ENCODE data around the gene ADGRL1. TPM values are rescaled to one million over a fixed set of nuclear protein-coding genes. Genes with fewer than 3 reads are reported as not detected.
"Not testable (repeated sequence)": the region's sequence is repeated elsewhere in the genome, so short reads cannot be mapped to it uniquely, and the experiment has no call there.

Gene ADGRL1
- total and polyA plus RNA-seq, 4 donors: 0.14 to 1.6 (median 0.53) TPM

DNA sequence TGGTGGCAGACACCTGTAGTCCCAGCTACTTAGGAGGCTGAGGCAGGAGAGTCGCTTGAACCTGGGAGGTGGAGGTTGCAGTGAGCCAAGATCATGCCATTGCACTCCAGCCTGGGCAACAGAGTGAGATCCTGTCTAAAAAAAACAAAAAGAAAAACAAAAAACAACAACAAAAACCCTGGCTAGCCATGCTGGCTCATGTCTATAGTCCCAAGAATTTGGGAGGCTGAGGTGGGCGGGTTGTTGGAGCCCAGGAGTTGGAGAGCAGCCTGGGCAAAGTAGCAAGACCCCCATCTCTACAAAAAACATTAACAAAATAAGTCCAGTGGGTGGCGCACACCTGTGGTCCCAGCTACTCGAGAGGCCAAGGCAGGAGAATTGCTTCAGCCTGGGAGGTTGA, 27.0 kb upstream of the ADGRL1 start:
- H3K4me1 ChIP-seq (ENCODE audit: control insufficient read depth in 4 of 4, insufficient read depth in 4 of 4, low read length in 3 of 4); H3K9ac ChIP-seq (ENCODE audit: low read depth in 1 of 2, low read length in 2 of 2); H3K36me3 ChIP-seq (ENCODE audit: control insufficient read depth in 4 of 4, insufficient read depth in 3 of 4, low read depth in 1 of 4, low read length in 3 of 4); H3K27me3 ChIP-seq (ENCODE audit: control insufficient read depth in 4 of 4, insufficient read depth in 4 of 4, low read length in 3 of 4); DNase-seq (ENCODE audit: low spot score); H3K27ac ChIP-seq (ENCODE audit: low read depth in 1 of 2, low read length in 2 of 2); H3K4me3 ChIP-seq (ENCODE audit: low read depth in 1 of 3, low read length in 3 of 3); H3K9me3 ChIP-seq (ENCODE audit: control insufficient read depth in 4 of 4, low read length in 3 of 4): not testable (repeated sequence)
- WGBS: 89% methylated on average over 4 of the region's 4 CpGs

DNA sequence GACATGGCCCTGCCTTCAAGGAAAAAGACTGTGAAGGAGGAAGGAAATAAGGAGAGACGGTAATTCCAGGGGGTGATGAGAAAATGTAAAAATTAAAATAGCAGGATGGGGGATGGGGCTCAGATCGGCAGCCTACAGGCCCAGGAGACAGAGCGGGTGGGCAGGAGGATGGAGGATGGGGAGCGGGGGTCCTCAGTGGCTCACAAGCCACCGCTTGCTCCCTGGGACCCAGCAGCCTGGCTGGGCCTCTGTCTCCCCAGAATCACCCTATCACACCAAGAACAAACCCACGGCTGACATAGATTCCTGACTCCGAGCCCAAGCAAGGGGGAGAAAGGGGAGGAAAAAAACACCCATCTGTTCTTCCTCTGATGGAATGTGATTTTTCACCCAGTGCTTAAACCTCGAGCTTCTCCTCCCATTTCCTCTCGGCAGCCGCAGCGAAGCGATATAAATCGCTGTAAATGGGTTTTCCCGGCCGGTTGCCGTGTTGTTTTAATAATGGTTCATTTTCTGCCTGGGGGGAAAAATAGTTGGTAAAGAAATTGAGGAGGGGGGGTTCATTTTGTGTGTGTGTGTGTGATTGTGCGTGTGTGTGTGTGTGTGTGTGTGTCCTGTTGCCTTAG, 22.6 kb upstream of the ADGRL1 start:
- H3K27me3 ChIP-seq (ENCODE audit: control insufficient read depth in 4 of 4, insufficient read depth in 4 of 4, low read length in 3 of 4); DNase-seq (ENCODE audit: low spot score); H3K4me1 ChIP-seq (ENCODE audit: control insufficient read depth in 4 of 4, insufficient read depth in 4 of 4, low read length in 3 of 4); H3K9ac ChIP-seq (ENCODE audit: low read depth in 1 of 2, low read length in 2 of 2); H3K36me3 ChIP-seq (ENCODE audit: control insufficient read depth in 4 of 4, insufficient read depth in 3 of 4, low read depth in 1 of 4, low read length in 3 of 4); H3K4me3 ChIP-seq (ENCODE audit: low read depth in 1 of 3, low read length in 3 of 3); H3K9me3 ChIP-seq (ENCODE audit: control insufficient read depth in 4 of 4, low read length in 3 of 4); H3K27ac ChIP-seq (ENCODE audit: low read depth in 1 of 2, low read length in 2 of 2): not testable (repeated sequence)
- WGBS: 52% methylated on average over 15 of the region's 17 CpGs

DNA sequence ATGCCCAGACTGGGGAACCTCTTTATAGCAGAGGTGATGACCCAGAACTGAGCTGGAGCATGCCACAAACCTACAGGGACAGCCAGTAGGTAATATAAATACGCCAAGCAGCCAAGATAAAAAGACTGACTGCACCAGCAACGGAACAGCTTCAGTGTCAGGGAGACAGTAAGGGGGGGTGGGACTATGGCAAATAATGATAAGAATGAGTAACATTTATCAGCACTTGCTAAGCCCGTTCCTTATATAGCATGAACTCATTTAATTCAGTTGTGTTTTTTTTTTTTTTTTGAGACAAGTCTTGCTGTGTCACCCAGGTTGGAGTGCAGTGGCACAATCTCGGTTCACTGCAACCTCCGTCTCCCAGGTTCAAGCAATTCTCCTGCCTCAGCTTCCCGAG, 20.5 kb upstream of the ADGRL1 start:
- not testable (repeated sequence) for H3K4me3 ChIP-seq (ENCODE audit: low read depth in 1 of 3, low read length in 3 of 3); DNase-seq (ENCODE audit: low spot score); H3K27ac ChIP-seq (ENCODE audit: low read depth in 1 of 2, low read length in 2 of 2); H3K4me1 ChIP-seq (ENCODE audit: control insufficient read depth in 4 of 4, insufficient read depth in 4 of 4, low read length in 3 of 4); H3K27me3 ChIP-seq (ENCODE audit: control insufficient read depth in 4 of 4, insufficient read depth in 4 of 4, low read length in 3 of 4); H3K36me3 ChIP-seq (ENCODE audit: control insufficient read depth in 4 of 4, insufficient read depth in 3 of 4, low read depth in 1 of 4, low read length in 3 of 4); H3K9ac ChIP-seq (ENCODE audit: low read depth in 1 of 2, low read length in 2 of 2); H3K9me3 ChIP-seq (ENCODE audit: control insufficient read depth in 4 of 4, low read length in 3 of 4)
- WGBS: 84% methylated on average over 6 of the region's 6 CpGs

DNA sequence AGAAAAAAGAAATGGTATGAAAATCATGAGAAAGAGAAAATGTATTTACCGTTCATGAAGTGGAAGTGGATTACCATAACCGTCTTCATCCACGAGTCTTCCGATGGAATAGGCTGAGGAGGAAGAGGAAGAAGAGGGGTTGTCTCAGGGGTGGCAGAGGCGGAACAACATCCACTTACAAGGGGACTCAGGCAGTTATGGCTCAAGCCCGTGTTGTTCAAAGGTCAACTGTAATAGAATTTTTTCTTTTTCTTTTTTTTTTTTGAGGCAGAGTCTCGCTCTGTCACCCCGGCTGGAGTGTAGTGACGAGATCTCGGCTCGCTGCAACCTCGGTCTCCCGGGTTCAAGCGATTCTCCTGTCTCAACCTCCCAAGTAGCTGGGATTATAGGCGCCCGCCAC, 16.9 kb upstream of the ADGRL1 start:
- no peaks in the 10 kb centered on the region for H3K9me3 ChIP-seq (ENCODE audit: control insufficient read depth in 4 of 4, low read length in 3 of 4)
- 83% methylated on average over 16 of the region's 16 CpGs for WGBS
- peaks cover 0 to 3% (median 0%) of the 10 kb centered on the region in 4 donors for H3K4me1 ChIP-seq (ENCODE audit: control insufficient read depth in 4 of 4, insufficient read depth in 4 of 4, low read length in 3 of 4)
- no peak for DNase-seq (ENCODE audit: low spot score)
- H3K27ac ChIP-seq (ENCODE audit: low read depth in 1 of 2, low read length in 2 of 2): no peak overlapping the region
- no peak for TF ChIP-seq EGR1 (IDR thresholded peaks at IDR 0.05; ENCODE audit: low read depth in 2 of 2)
- TF ChIP-seq, protein P1, sequence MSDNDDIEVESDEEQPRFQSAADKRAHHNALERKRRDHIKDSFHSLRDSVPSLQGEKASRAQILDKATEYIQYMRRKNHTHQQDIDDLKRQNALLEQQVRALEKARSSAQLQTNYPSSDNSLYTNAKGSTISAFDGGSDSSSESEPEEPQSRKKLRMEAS (IDR thresholded peaks at IDR 0.05): no peak
- TF ChIP-seq FOXA1 (IDR thresholded peaks at IDR 0.05): no peak
- no peak for TF ChIP-seq YY1 (IDR thresholded peaks at IDR 0.05)
- no peak for TF ChIP-seq NR2F2 (IDR thresholded peaks at IDR 0.05)
- no peak for TF ChIP-seq GABPA (IDR thresholded peaks at IDR 0.05 in 1 of 2, conservative IDR thresholded peaks at IDR 0.05 in 1 of 2)
- no peak for TF ChIP-seq HNF4A (conservative IDR thresholded peaks at IDR 0.05)
- TF ChIP-seq FOXA2 (IDR thresholded peaks at IDR 0.05): no peak
- TF ChIP-seq SP1 (IDR thresholded peaks at IDR 0.05): no peak
- no peak for TF ChIP-seq JUND (IDR thresholded peaks at IDR 0.05)
- TF ChIP-seq, protein P2, sequence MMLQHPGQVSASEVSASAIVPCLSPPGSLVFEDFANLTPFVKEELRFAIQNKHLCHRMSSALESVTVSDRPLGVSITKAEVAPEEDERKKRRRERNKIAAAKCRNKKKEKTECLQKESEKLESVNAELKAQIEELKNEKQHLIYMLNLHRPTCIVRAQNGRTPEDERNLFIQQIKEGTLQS (IDR thresholded peaks at IDR 0.05): no peak
- TF ChIP-seq, protein P3, sequence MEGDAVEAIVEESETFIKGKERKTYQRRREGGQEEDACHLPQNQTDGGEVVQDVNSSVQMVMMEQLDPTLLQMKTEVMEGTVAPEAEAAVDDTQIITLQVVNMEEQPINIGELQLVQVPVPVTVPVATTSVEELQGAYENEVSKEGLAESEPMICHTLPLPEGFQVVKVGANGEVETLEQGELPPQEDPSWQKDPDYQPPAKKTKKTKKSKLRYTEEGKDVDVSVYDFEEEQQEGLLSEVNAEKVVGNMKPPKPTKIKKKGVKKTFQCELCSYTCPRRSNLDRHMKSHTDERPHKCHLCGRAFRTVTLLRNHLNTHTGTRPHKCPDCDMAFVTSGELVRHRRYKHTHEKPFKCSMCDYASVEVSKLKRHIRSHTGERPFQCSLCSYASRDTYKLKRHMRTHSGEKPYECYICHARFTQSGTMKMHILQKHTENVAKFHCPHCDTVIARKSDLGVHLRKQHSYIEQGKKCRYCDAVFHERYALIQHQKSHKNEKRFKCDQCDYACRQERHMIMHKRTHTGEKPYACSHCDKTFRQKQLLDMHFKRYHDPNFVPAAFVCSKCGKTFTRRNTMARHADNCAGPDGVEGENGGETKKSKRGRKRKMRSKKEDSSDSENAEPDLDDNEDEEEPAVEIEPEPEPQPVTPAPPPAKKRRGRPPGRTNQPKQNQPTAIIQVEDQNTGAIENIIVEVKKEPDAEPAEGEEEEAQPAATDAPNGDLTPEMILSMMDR (IDR thresholded peaks at IDR 0.05; ENCODE audit: low read depth, low read length, missing input control): no peak
- TF ChIP-seq, protein P4, sequence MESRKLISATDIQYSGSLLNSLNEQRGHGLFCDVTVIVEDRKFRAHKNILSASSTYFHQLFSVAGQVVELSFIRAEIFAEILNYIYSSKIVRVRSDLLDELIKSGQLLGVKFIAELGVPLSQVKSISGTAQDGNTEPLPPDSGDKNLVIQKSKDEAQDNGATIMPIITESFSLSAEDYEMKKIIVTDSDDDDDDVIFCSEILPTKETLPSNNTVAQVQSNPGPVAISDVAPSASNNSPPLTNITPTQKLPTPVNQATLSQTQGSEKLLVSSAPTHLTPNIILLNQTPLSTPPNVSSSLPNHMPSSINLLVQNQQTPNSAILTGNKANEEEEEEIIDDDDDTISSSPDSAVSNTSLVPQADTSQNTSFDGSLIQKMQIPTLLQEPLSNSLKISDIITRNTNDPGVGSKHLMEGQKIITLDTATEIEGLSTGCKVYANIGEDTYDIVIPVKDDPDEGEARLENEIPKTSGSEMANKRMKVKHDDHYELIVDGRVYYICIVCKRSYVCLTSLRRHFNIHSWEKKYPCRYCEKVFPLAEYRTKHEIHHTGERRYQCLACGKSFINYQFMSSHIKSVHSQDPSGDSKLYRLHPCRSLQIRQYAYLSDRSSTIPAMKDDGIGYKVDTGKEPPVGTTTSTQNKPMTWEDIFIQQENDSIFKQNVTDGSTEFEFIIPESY (IDR thresholded peaks at IDR 0.05): no peak
- H3K4me3 ChIP-seq (ENCODE audit: low read depth in 1 of 3, low read length in 3 of 3): no peak overlapping the region
- no peaks in the 10 kb centered on the region for H3K36me3 ChIP-seq (ENCODE audit: control insufficient read depth in 4 of 4, insufficient read depth in 3 of 4, low read depth in 1 of 4, low read length in 3 of 4)
- H3K9ac ChIP-seq (ENCODE audit: low read depth in 1 of 2, low read length in 2 of 2): no peak overlapping the region
- peaks cover 0 to 2% (median 0%) of the 10 kb centered on the region in 4 donors for H3K27me3 ChIP-seq (ENCODE audit: control insufficient read depth in 4 of 4, insufficient read depth in 4 of 4, low read length in 3 of 4)

DNA sequence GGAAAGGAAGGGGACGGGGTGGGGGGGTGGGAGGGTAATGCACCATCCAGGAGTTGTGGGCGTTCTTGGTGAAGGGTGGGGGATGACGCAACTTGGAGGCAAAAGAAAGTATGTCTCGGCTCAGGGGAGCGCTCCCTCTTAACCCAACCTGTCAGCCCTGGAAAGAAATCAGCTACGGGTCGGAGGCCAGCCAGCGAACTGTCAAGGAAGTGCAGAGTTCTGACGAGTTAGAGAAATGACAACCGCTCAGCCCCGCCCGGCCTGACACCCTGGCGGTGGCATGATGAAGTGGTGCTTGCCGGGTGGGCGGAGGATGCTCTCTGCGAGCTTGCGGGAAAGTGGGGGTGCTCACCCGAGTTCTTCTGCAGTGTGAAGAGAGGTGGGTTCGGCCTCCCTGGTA, 15.4 kb upstream of the ADGRL1 start:
- not testable (repeated sequence) for H3K36me3 ChIP-seq (ENCODE audit: control insufficient read depth in 4 of 4, insufficient read depth in 3 of 4, low read depth in 1 of 4, low read length in 3 of 4); H3K27me3 ChIP-seq (ENCODE audit: control insufficient read depth in 4 of 4, insufficient read depth in 4 of 4, low read length in 3 of 4); H3K9ac ChIP-seq (ENCODE audit: low read depth in 1 of 2, low read length in 2 of 2); H3K9me3 ChIP-seq (ENCODE audit: control insufficient read depth in 4 of 4, low read length in 3 of 4); DNase-seq (ENCODE audit: low spot score); H3K4me3 ChIP-seq (ENCODE audit: low read depth in 1 of 3, low read length in 3 of 3); H3K4me1 ChIP-seq (ENCODE audit: control insufficient read depth in 4 of 4, insufficient read depth in 4 of 4, low read length in 3 of 4); H3K27ac ChIP-seq (ENCODE audit: low read depth in 1 of 2, low read length in 2 of 2)
- 6% methylated on average over 19 of the region's 19 CpGs for WGBS
